Subcutaneous abdominal adipose tissue (tissue), 5 donors: ENCODE results near the gene TUBB6.

Experiments used
- H3K27ac ChIP-seq: one replicate; pipeline ENCODE4 v1.7.0; 2013; ENCODE audit warnings: low read depth, mild to moderate bottlenecking, inconsistent platforms, low read length, moderate library complexity
- H3K27me3 ChIP-seq, 5 donors: one replicate each; pipeline ENCODE4 v1.7.0; 2013; ENCODE audit warnings: low read length in 5 of 5, inconsistent platforms in 1 of 5; ENCODE audit not compliant: control insufficient read depth in 5 of 5, insufficient read depth in 4 of 5
- H3K36me3 ChIP-seq, 5 donors: one replicate each; pipeline ENCODE4 v1.7.0; 2013; ENCODE audit warnings: low read length in 5 of 5; ENCODE audit not compliant: control insufficient read depth in 5 of 5, insufficient read depth in 5 of 5
- H3K4me1 ChIP-seq, 5 donors: one replicate each; pipeline ENCODE4 v1.7.0; 2013; ENCODE audit warnings: low read length in 5 of 5, mild to moderate bottlenecking in 3 of 5, moderate library complexity in 1 of 5; ENCODE audit not compliant: control insufficient read depth in 5 of 5, insufficient read depth in 5 of 5
- H3K4me3 ChIP-seq, 5 donors: one replicate each; pipeline ENCODE4 v1.7.0; 2013; ENCODE audit warnings: low read length in 5 of 5, low read depth in 1 of 5
- H3K9ac ChIP-seq, 5 donors: one replicate each; pipeline ENCODE4 v1.7.0; 2013; ENCODE audit warnings: low read length in 5 of 5, mild to moderate bottlenecking in 4 of 5, moderate library complexity in 3 of 5
- H3K9me3 ChIP-seq, 5 donors: one replicate each; pipeline ENCODE4 v1.7.0; 2013; ENCODE audit warnings: low read length in 5 of 5; ENCODE audit not compliant: control insufficient read depth in 5 of 5
- donor health status: healthy.
- donor health status: healthy.
- donor health status: healthy.
- donor health status: healthy.
- donor health status: healthy.

The TUBB6 gene

DNA sequence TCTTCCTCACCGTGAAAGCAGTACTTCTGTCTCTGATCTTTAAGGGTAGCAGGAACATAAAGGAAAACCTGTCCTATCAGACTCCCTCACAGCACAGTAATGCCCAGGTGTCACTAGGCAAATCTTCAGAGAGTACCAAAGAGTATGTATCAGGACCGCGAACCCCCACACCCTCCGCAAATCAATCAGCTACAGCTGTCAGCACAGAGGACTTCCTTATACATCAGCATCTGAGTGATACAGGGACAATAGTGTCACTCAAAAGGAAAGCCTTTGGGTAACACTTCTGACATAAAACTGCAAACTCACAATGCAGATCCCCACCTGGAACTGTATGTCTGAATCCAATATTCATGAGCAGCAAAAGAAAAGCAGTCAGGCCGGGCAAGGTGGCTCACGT is 66.4 kb downstream of the TUBB6 start:
- Histone ChIP-seq H3K27ac (no peak overlapping the region), H3K27me3 (no peaks in the 10 kb centered on the region), H3K4me3 (no peak overlapping the region), H3K4me1 (peaks cover 0 to 52% (median 27%) of the 10 kb centered on the region in 5 donors), H3K9ac (no peak overlapping the region), H3K9me3 (no peaks in the 10 kb centered on the region), H3K36me3 (peaks cover 0 to 5% (median 0%) of the 10 kb centered on the region in 5 donors)
